GM12878 (cell line): ENCODE measurements around the gene PBLD.

Source experiments
- SP1 ChIP-seq: IDR thresholded peaks from one replicate; pipeline ENCODE4 v1.6.1; 2011; ENCODE audit warnings: low read depth, low read length
- SRF ChIP-seq, 2 experiments: IDR thresholded peaks; 2 replicates each; pipeline ENCODE4 v1.6.1; 2011; ENCODE audit warnings: low read depth in 2 of 2, low read length in 2 of 2, mild to moderate bottlenecking in 1 of 2, moderate library complexity in 1 of 2
- TF ChIP-seq, protein P1 (sequence below), 3 experiments: IDR thresholded peaks in 2 of 3; conservative IDR thresholded peaks in 1 of 3; 2 replicates each; pipeline ENCODE4 v1.5.1; 2011; ENCODE audit warnings: low read depth in 3 of 3, low read length in 3 of 3, mild to moderate bottlenecking in 3 of 3, control low read depth in 2 of 3, moderate library complexity in 2 of 3, inconsistent platforms in 1 of 3, mixed read lengths in 1 of 3; ENCODE audit not compliant: control insufficient read depth in 2 of 3, insufficient read depth in 1 of 3; ENCODE audit errors: extremely low read depth in 1 of 3

- TF ChIP-seq, protein P1, sequence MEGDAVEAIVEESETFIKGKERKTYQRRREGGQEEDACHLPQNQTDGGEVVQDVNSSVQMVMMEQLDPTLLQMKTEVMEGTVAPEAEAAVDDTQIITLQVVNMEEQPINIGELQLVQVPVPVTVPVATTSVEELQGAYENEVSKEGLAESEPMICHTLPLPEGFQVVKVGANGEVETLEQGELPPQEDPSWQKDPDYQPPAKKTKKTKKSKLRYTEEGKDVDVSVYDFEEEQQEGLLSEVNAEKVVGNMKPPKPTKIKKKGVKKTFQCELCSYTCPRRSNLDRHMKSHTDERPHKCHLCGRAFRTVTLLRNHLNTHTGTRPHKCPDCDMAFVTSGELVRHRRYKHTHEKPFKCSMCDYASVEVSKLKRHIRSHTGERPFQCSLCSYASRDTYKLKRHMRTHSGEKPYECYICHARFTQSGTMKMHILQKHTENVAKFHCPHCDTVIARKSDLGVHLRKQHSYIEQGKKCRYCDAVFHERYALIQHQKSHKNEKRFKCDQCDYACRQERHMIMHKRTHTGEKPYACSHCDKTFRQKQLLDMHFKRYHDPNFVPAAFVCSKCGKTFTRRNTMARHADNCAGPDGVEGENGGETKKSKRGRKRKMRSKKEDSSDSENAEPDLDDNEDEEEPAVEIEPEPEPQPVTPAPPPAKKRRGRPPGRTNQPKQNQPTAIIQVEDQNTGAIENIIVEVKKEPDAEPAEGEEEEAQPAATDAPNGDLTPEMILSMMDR (IDR thresholded peaks at IDR 0.05 in 2 of 3, conservative IDR thresholded peaks at IDR 0.05 in 1 of 3; ENCODE audit: control insufficient read depth in 2 of 3, extremely low read depth in 1 of 3, insufficient read depth in 1 of 3, low read depth in 3 of 3, low read length in 3 of 3), result no peak
- TF ChIP-seq SP1, result no peak
- no peak for TF ChIP-seq SRF (IDR thresholded peaks at IDR 0.05; ENCODE audit: low read depth in 2 of 2, low read length in 2 of 2)
These were observed 99.7 kb downstream of the PBLD start for GRCh38 chr10:68233046-68233445.
